SK-N-SH (cell line): ENCODE measurements around the gene FMOD.

Experiments
- CHD2 ChIP-seq: fragments of 150-350 bp; IDR thresholded peaks from 2 replicates; pipeline ENCODE4 v1.6.1; 2018; ENCODE audit warnings: low read length; ENCODE audit not compliant: partially characterized antibody
- CTCF ChIP-seq: fragments of 200-600 bp; sonication (generic); IDR thresholded peaks from 2 replicates; pipeline ENCODE4 v1.6.1; 2017; ENCODE audit warnings: antibody characterized with exemption, mild to moderate bottlenecking, moderate library complexity
- ELF1 ChIP-seq: IDR thresholded peaks from 2 replicates; pipeline ENCODE4 v1.4.0; 2012
- EP300 ChIP-seq, 2 experiments: IDR thresholded peaks; 2 replicates each; pipeline versions ENCODE4 v1.4.0 to v1.6.1; 2012; ENCODE audit warnings: borderline replicate concordance in 1 of 2, low read depth in 1 of 2, low read length in 1 of 2
- FOXJ3 ChIP-seq: sonication (generic); formaldehyde crosslinking; IDR thresholded peaks from 2 replicates; pipeline ENCODE4 v1.5.1; 2020; ENCODE audit warnings: mild to moderate bottlenecking, missing genetic modification reagents
- POLR2AphosphoS5 ChIP-seq: IDR thresholded peaks from 2 replicates; pipeline ENCODE4 v1.6.1; 2012; ENCODE audit warnings: low read depth, low read length
- SIN3A ChIP-seq: IDR thresholded peaks from 2 replicates; pipeline ENCODE4 v1.6.1; 2012; ENCODE audit warnings: low read depth, mild to moderate bottlenecking, low read length, moderate library complexity, borderline replicate concordance
- USF2 ChIP-seq: fragments of 150-350 bp; IDR thresholded peaks from 2 replicates; pipeline ENCODE4 v1.6.1; 2017; ENCODE audit warnings: antibody characterized with exemption, low read length, low read depth, borderline replicate concordance
- ZBTB33 ChIP-seq: IDR thresholded peaks from 2 replicates; pipeline ENCODE4 v1.4.0; 2012; ENCODE audit warnings: low read depth, borderline replicate concordance

- no peak for TF ChIP-seq CTCF
- no peak for TF ChIP-seq SIN3A
- no peak for TF ChIP-seq EP300 (IDR thresholded peaks at IDR 0.05; ENCODE audit: borderline replicate concordance in 1 of 2, low read depth in 1 of 2, low read length in 1 of 2)
- TF ChIP-seq POLR2AphosphoS5: no peak
- TF ChIP-seq ELF1: no peak
- no peak for TF ChIP-seq CHD2
- TF ChIP-seq USF2: no peak
- no peak for TF ChIP-seq FOXJ3 (CRISPR knock-in tag)
- no peak for TF ChIP-seq ZBTB33
Measured at GRCh38 chr1:203311368-203312301, 39.3 kb downstream of the FMOD start.
